ENCODE data around the gene AGPAT3.
"Not testable (repeated sequence)": the region's sequence is repeated elsewhere in the genome, so short reads cannot be mapped to it uniquely, and the experiment has no call there.

AGPAT3 gene

GRCh38 chr21:43835050-43835449 lies 30.0 kb upstream of the AGPAT3 start:
- TF ChIP-seq CTCF (IDR thresholded peaks at IDR 0.05; ENCODE audit: low read depth, low read length) = no peak
- no peak for DNase-seq (ENCODE audit: low read depth in 2 of 2)
- H3K4me3 ChIP-seq (replicated peaks in 1 of 2; ENCODE audit: low read depth in 2 of 2, low read length in 2 of 2) = no peak overlapping the region

- no peak for DNase-seq (ENCODE audit: low read depth in 2 of 2)
- H3K4me3 ChIP-seq (replicated peaks in 1 of 2; ENCODE audit: low read depth in 2 of 2, low read length in 2 of 2) = no peak overlapping the region
- TF ChIP-seq CTCF (IDR thresholded peaks at IDR 0.05; ENCODE audit: low read depth, low read length) = no peak
Observed at GRCh38 chr21:43835861-43836260, 29.2 kb upstream of the AGPAT3 start.

- H3K4me3 ChIP-seq (replicated peaks in 1 of 2; ENCODE audit: low read depth in 2 of 2, low read length in 2 of 2) = no peak overlapping the region
- no peak for TF ChIP-seq CTCF (IDR thresholded peaks at IDR 0.05; ENCODE audit: low read depth, low read length)
- no peak for DNase-seq (ENCODE audit: low read depth in 2 of 2)
Observed at GRCh38 chr21:43836616-43837015, 28.4 kb upstream of the AGPAT3 start.

- TF ChIP-seq CTCF (IDR thresholded peaks at IDR 0.05; ENCODE audit: low read depth, low read length) = no peak
- no peak overlapping the region for H3K4me3 ChIP-seq (replicated peaks in 1 of 2; ENCODE audit: low read depth in 2 of 2, low read length in 2 of 2)
- no peak for DNase-seq (ENCODE audit: low read depth in 2 of 2)
Observed at GRCh38 chr21:43840259-43840658, 24.8 kb upstream of the AGPAT3 start.

- no peak for DNase-seq (ENCODE audit: low read depth in 2 of 2)
- no peak overlapping the region for H3K4me3 ChIP-seq (replicated peaks in 1 of 2; ENCODE audit: low read depth in 2 of 2, low read length in 2 of 2)
- TF ChIP-seq CTCF (IDR thresholded peaks at IDR 0.05; ENCODE audit: low read depth, low read length) = no peak
Observed at GRCh38 chr21:43842742-43843141, 22.3 kb upstream of the AGPAT3 start.

- not testable (repeated sequence) for H3K4me3 ChIP-seq (replicated peaks in 1 of 2; ENCODE audit: low read depth in 2 of 2, low read length in 2 of 2)
Observed at GRCh38 chr21:43844906-43845305, 20.1 kb upstream of the AGPAT3 start.

GRCh38 chr21:43845386-43845785 lies 19.6 kb upstream of the AGPAT3 start:
- no peak overlapping the region for H3K4me3 ChIP-seq (replicated peaks in 1 of 2; ENCODE audit: low read depth in 2 of 2, low read length in 2 of 2)
- TF ChIP-seq CTCF (IDR thresholded peaks at IDR 0.05; ENCODE audit: low read depth, low read length) = no peak
- no peak for DNase-seq (ENCODE audit: low read depth in 2 of 2)

More at GRCh38 chr21:43844906-43845305, 20.1 kb upstream of the AGPAT3 start:
- not testable (repeated sequence) for DNase-seq (ENCODE audit: low read depth in 2 of 2)
